Measurements from ENCODE around the gene COL25A1.

DNA sequence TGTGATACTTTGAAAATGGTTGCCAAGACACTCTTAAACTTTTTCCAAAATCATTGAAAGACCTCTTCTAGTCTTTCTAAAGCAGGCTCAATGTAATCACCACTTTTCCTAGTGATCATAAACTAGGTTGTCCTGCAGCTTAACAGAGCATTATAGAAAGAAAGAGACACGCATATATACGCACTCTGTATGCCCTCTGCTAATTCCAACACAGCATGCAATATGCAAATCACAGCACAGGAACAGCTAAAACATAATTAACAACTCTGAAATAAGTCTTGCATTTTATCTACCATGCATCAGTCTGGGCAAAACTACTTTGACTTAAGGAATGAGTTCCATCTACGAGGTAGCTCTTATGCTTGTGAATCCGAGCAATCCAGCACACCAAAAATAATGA is 94.6 kb downstream of the COL25A1 start:
- TF ChIP-seq, protein P1, sequence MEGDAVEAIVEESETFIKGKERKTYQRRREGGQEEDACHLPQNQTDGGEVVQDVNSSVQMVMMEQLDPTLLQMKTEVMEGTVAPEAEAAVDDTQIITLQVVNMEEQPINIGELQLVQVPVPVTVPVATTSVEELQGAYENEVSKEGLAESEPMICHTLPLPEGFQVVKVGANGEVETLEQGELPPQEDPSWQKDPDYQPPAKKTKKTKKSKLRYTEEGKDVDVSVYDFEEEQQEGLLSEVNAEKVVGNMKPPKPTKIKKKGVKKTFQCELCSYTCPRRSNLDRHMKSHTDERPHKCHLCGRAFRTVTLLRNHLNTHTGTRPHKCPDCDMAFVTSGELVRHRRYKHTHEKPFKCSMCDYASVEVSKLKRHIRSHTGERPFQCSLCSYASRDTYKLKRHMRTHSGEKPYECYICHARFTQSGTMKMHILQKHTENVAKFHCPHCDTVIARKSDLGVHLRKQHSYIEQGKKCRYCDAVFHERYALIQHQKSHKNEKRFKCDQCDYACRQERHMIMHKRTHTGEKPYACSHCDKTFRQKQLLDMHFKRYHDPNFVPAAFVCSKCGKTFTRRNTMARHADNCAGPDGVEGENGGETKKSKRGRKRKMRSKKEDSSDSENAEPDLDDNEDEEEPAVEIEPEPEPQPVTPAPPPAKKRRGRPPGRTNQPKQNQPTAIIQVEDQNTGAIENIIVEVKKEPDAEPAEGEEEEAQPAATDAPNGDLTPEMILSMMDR (IDR thresholded peaks at IDR 0.05; ENCODE audit: low read depth, low read length): no peak
- TF ChIP-seq, protein P2, sequence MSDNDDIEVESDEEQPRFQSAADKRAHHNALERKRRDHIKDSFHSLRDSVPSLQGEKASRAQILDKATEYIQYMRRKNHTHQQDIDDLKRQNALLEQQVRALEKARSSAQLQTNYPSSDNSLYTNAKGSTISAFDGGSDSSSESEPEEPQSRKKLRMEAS (IDR thresholded peaks at IDR 0.05; ENCODE audit: low read depth, low read length): no peak
- no peak for TF ChIP-seq POLR2A (IDR thresholded peaks at IDR 0.05; ENCODE audit: extremely low read depth, insufficient read length)
- no peak for TF ChIP-seq MYC (IDR thresholded peaks at IDR 0.05; ENCODE audit: low read depth, low read length)

All from NB4 (cell line).